ENCODE measurements around the gene PTCSC3. TPM values are rescaled to one million over a fixed set of nuclear protein-coding genes. Genes with fewer than 3 reads are reported as not detected.

PTCSC3 gene
- total RNA-seq, 2 experiments from 2014 or later, result not detected

DNA sequence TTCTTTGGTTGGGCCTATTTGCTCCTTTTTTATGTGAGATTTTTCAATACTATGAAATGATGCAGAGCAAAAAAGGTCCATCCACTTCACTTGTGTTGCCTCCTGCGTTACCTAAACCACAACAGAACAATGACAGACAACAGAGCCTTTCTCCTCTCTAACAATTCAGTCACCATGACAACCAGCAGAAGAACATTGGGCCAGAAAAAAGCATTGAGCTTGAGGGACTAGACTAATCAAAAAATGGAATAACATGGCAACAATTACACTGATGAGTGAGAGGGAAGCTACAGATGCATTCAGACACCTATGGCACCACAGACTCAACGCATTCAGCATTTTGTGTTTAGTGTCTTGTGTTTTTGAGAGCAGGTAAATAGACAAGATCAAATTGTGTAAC is 44.6 kb upstream of the PTCSC3 start:
- POLR2A ChIA-PET, result interaction anchor here (0.7 kb wide), 1 partner anchor 11 kb away, joined by 3 read pairs; no protein-coding TSS in a partner anchor
- H3K79me2 ChIP-seq (ENCODE audit: insufficient read depth, low read depth, low read length), result no peaks in the 10 kb centered on the region
- BruUV-seq (replicated peaks), result no TSS peak

DNA sequence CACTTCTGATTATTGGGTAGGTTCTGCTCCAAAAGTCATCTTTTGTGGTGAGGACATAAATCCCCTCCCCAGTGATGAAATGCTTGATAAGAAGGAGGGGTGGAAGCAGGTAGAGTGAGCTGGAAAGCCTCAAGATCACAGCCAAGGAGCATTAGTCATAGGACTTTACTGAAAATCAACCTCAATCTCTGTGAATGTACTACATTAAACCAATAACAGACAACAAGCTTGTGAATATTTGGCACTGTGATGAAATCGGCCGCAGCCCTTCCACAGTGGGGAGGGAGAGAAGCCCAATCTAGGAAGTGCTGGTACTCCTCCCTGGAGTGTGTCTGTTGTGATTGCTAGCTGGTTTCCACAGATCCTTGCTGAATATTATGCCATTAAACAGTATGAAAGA is 41.2 kb upstream of the PTCSC3 start:
- no peak overlapping the region for H2AFZ ChIP-seq (ENCODE audit: low read length)
- H3K79me2 ChIP-seq (ENCODE audit: insufficient read depth, low read depth, low read length), result no peaks in the 10 kb centered on the region
- CTCF ChIA-PET (ENCODE audit: unreplicated experiment), result no interaction called here
- H3K4me3 ChIP-seq (ENCODE audit: low read depth, low read length, poor library complexity, severe bottlenecking), result no peak overlapping the region
- H3K9me3 ChIP-seq (ENCODE audit: low read length), result no peaks in the 10 kb centered on the region
- BruUV-seq (replicated peaks), result no TSS peak
- no peak overlapping the region for H3K27ac ChIP-seq (ENCODE audit: low read depth, low read length, poor library complexity, severe bottlenecking)
- no peak overlapping the region for H3K4me2 ChIP-seq (ENCODE audit: low read length)
- no peaks in the 10 kb centered on the region for H3K9me2 ChIP-seq (ENCODE audit: insufficient read depth, low read length)
- TF ChIP-seq CTCF (conservative IDR thresholded peaks at IDR 0.05; ENCODE audit: low read length), result no peak
- TF ChIP-seq EZH2phosphoT487 (IDR thresholded peaks at IDR 0.05; ENCODE audit: borderline replicate concordance, low read depth, low read length), result no peak
- no peaks in the 10 kb centered on the region for H4K20me1 ChIP-seq (ENCODE audit: insufficient read depth, low read length)
- POLR2A ChIA-PET, result no interaction called here
- intact Hi-C loops (cut with micrococcal nuclease; ENCODE audit: unreplicated experiment), result loop anchor here (10.0 kb wide), 1 partner anchor 147 kb away; no protein-coding TSS in a partner anchor
- H3K4me1 ChIP-seq (ENCODE audit: insufficient read depth, low read length, poor library complexity, severe bottlenecking), result no peaks in the 10 kb centered on the region
- H3K36me3 ChIP-seq (ENCODE audit: insufficient read depth, low read length), result no peaks in the 10 kb centered on the region
- no peak for DNase-seq (ENCODE audit: low spot score)

More for the DNA sequence above, 44.6 kb upstream of the PTCSC3 start:
- Histone ChIP-seq H3K36me3 (ENCODE audit: insufficient read depth, low read length) (no peaks in the 10 kb centered on the region), H3K27ac (ENCODE audit: low read depth, low read length, poor library complexity, severe bottlenecking) (no peak overlapping the region), H3K4me3 (ENCODE audit: low read depth, low read length, poor library complexity, severe bottlenecking) (no peak overlapping the region), H3K4me1 (ENCODE audit: insufficient read depth, low read length, poor library complexity, severe bottlenecking) (no peaks in the 10 kb centered on the region), H3K9me2 (ENCODE audit: insufficient read depth, low read length) (no peaks in the 10 kb centered on the region), H3K4me2 (ENCODE audit: low read length) (no peak overlapping the region), H2AFZ (ENCODE audit: low read length) (no peak overlapping the region), H3K9me3 (ENCODE audit: low read length) (no peaks in the 10 kb centered on the region), H4K20me1 (ENCODE audit: insufficient read depth, low read length) (no peaks in the 10 kb centered on the region)
- TF ChIP-seq CTCF (conservative IDR thresholded peaks at IDR 0.05; ENCODE audit: low read length) (no peak), EZH2phosphoT487 (IDR thresholded peaks at IDR 0.05; ENCODE audit: borderline replicate concordance, low read depth, low read length) (no peak)
- CTCF ChIA-PET (ENCODE audit: unreplicated experiment), result no interaction called here
- no peak for DNase-seq (ENCODE audit: low spot score)
- intact Hi-C loops (cut with micrococcal nuclease; ENCODE audit: unreplicated experiment), result no loop called here

GRCh38 chr14:36217027-36217426 is 40.5 kb upstream of the PTCSC3 start:
- DNase-seq (ENCODE audit: low spot score), result no peak
- TF ChIP-seq CTCF (conservative IDR thresholded peaks at IDR 0.05; ENCODE audit: low read length) (no peak), EZH2phosphoT487 (IDR thresholded peaks at IDR 0.05; ENCODE audit: borderline replicate concordance, low read depth, low read length) (no peak)
- Histone ChIP-seq H3K36me3 (ENCODE audit: insufficient read depth, low read length) (no peaks in the 10 kb centered on the region), H3K79me2 (ENCODE audit: insufficient read depth, low read depth, low read length) (no peaks in the 10 kb centered on the region), H3K4me3 (ENCODE audit: low read depth, low read length, poor library complexity, severe bottlenecking) (no peak overlapping the region), H4K20me1 (ENCODE audit: insufficient read depth, low read length) (no peaks in the 10 kb centered on the region), H3K4me1 (ENCODE audit: insufficient read depth, low read length, poor library complexity, severe bottlenecking) (no peaks in the 10 kb centered on the region), H3K4me2 (ENCODE audit: low read length) (no peak overlapping the region), H2AFZ (ENCODE audit: low read length) (no peak overlapping the region), H3K9me3 (ENCODE audit: low read length) (no peaks in the 10 kb centered on the region), H3K9me2 (ENCODE audit: insufficient read depth, low read length) (no peaks in the 10 kb centered on the region), H3K27ac (ENCODE audit: low read depth, low read length, poor library complexity, severe bottlenecking) (no peak overlapping the region)
- no TSS peak for BruUV-seq (replicated peaks)
- POLR2A ChIA-PET, result interaction anchor here (0.7 kb wide), 1 partner anchor 239 kb away, joined by 3 read pairs; no protein-coding TSS in a partner anchor
- intact Hi-C loops (cut with micrococcal nuclease; ENCODE audit: unreplicated experiment), result loop anchor here (10.0 kb wide), 1 partner anchor 148 kb away; no protein-coding TSS in a partner anchor
- CTCF ChIA-PET (ENCODE audit: unreplicated experiment), result no interaction called here

Data from OCI-LY7 (cell line).